ENCODE results near the gene CASP8AP2. TPM values are rescaled to one million over a fixed set of nuclear protein-coding genes. Genes with fewer than 3 reads are reported as not detected.
"Not testable (repeated sequence)": the region's sequence is repeated elsewhere in the genome, so short reads cannot be mapped to it uniquely, and the experiment has no call there.

The CASP8AP2 gene
- total RNA-seq, 2 experiments from 2014 or later, result 33.3 to 33.9 TPM

GRCh38 chr6:89803271-89803670, 26.4 kb upstream of the CASP8AP2 start:
- Mint-ChIP-seq H3K27ac (no peak overlapping the region), H3K9me3 (no peaks in the 10 kb centered on the region), H3K27me3 (no peaks in the 10 kb centered on the region), H3K36me3 (peaks cover 17% of the 10 kb centered on the region), H3K4me3 (no peak overlapping the region), H3K4me1 (peaks cover 13% of the 10 kb centered on the region)
- DNase-seq, result no peak

- DNase-seq, result no peak
- H3K27ac Mint-ChIP-seq, result no peak overlapping the region
- no peaks in the 10 kb centered on the region for H3K9me3 Mint-ChIP-seq
- H3K27me3 Mint-ChIP-seq, result no peaks in the 10 kb centered on the region
- peaks cover 15% of the 10 kb centered on the region for H3K4me1 Mint-ChIP-seq
- H3K36me3 Mint-ChIP-seq, result peaks cover 11% of the 10 kb centered on the region
- no peak overlapping the region for H3K4me3 Mint-ChIP-seq
Measured at GRCh38 chr6:89805814-89806371, 23.8 kb upstream of the CASP8AP2 start.

GRCh38 chr6:89807581-89807980, 22.1 kb upstream of the CASP8AP2 start:
- no peaks in the 10 kb centered on the region for H3K27me3 Mint-ChIP-seq

GRCh38 chr6:89813422-89813821, 16.3 kb upstream of the CASP8AP2 start:
- DNase-seq, H3K27me3 Mint-ChIP-seq, H3K9me3 Mint-ChIP-seq, H3K27ac Mint-ChIP-seq, H3K4me3 Mint-ChIP-seq: not testable (repeated sequence)
- Mint-ChIP-seq H3K36me3 (peaks cover 12% of the 10 kb centered on the region), H3K4me1 (peaks cover 38% of the 10 kb centered on the region)

More at GRCh38 chr6:89807581-89807980, 22.1 kb upstream of the CASP8AP2 start:
- Mint-ChIP-seq H3K36me3 (peaks cover 7% of the 10 kb centered on the region), H3K9me3 (no peaks in the 10 kb centered on the region), H3K4me3 (no peak overlapping the region), H3K4me1 (peaks cover 19% of the 10 kb centered on the region), H3K27ac (no peak overlapping the region)
- no peak for DNase-seq

GRCh38 chr6:89817481-89817880, 12.2 kb upstream of the CASP8AP2 start:
- Mint-ChIP-seq H3K36me3 (peaks cover 19% of the 10 kb centered on the region), H3K27me3 (no peaks in the 10 kb centered on the region), H3K4me3 (peak overlapping the region; percentile 94), H3K9me3 (no peaks in the 10 kb centered on the region), H3K4me1 (peaks cover 33% of the 10 kb centered on the region), H3K27ac (peak overlapping the region; percentile 63)
- DNase-seq, result no peak

GRCh38 chr6:89818977-89819335, 10.7 kb upstream of the CASP8AP2 start:
- H3K27me3 Mint-ChIP-seq, result no peaks in the 10 kb centered on the region
- H3K4me3 Mint-ChIP-seq, result peak overlapping the region; percentile 94
- no peak for DNase-seq
- no peaks in the 10 kb centered on the region for H3K9me3 Mint-ChIP-seq
- peaks cover 29% of the 10 kb centered on the region for H3K4me1 Mint-ChIP-seq
- peak overlapping the region; percentile 95 for H3K27ac Mint-ChIP-seq
- H3K36me3 Mint-ChIP-seq, result peaks cover 19% of the 10 kb centered on the region

GRCh38 chr6:89819336-89820130, 10.1 kb upstream of the CASP8AP2 start, which contains the start of gene MDN1:
Gene MDN1 (minus strand): TSS chr6:89819794. CDS start chr6:89819607, 187 bp downstream.
- Mint-ChIP-seq H3K4me3 (peak within 1 kb of the TSS; percentile 94), H3K4me1 (peaks cover 23% of the 10 kb centered on the region), H3K27me3 (no peaks in the 10 kb centered on the region), H3K9me3 (no peaks in the 10 kb centered on the region), H3K27ac (peak within 1 kb of the TSS; percentile 95), H3K36me3 (peaks cover 19% of the 10 kb centered on the region)
- DNase-seq, result peak; percentile 93

GRCh38 chr6:89826029-89826528, 3.6 kb upstream of the CASP8AP2 start:
- H3K27me3 Mint-ChIP-seq, result no peaks in the 10 kb centered on the region
- no peak overlapping the region for H3K4me3 Mint-ChIP-seq
- H3K36me3 Mint-ChIP-seq, result peaks cover 10% of the 10 kb centered on the region
- peaks cover 8% of the 10 kb centered on the region for H3K4me1 Mint-ChIP-seq
- H3K9me3 Mint-ChIP-seq, result no peaks in the 10 kb centered on the region
- no peak for DNase-seq
- H3K27ac Mint-ChIP-seq, result no peak overlapping the region

- not testable (repeated sequence) for H3K27me3 Mint-ChIP-seq, DNase-seq, H3K9me3 Mint-ChIP-seq
- H3K27ac Mint-ChIP-seq, result peak overlapping the region; percentile 98
- H3K4me3 Mint-ChIP-seq, result peak overlapping the region; percentile 99
- H3K36me3 Mint-ChIP-seq, result peaks cover 35% of the 10 kb centered on the region
- peaks cover 26% of the 10 kb centered on the region for H3K4me1 Mint-ChIP-seq
Measured at GRCh38 chr6:89828475-89828987, 1.1 kb upstream of the CASP8AP2 start.

- Mint-ChIP-seq H3K27me3 (no peaks in the 10 kb centered on the region), H3K9me3 (peaks cover 1% of the 10 kb centered on the region), H3K36me3 (peaks cover 39% of the 10 kb centered on the region), H3K4me3 (peak overlapping the region; percentile 99), H3K27ac (peak overlapping the region; percentile 98), H3K4me1 (peaks cover 28% of the 10 kb centered on the region)
- DNase-seq, result peak; percentile 30
Measured at GRCh38 chr6:89828988-89829471, 650 bp upstream of the CASP8AP2 start.

- no peak for DNase-seq
- H3K36me3 Mint-ChIP-seq, result peaks cover 49% of the 10 kb centered on the region
- H3K27me3 Mint-ChIP-seq, result no peaks in the 10 kb centered on the region
- peaks cover 1% of the 10 kb centered on the region for H3K9me3 Mint-ChIP-seq
- H3K27ac Mint-ChIP-seq, result peak overlapping the region; percentile 98
- peaks cover 37% of the 10 kb centered on the region for H3K4me1 Mint-ChIP-seq
- H3K4me3 Mint-ChIP-seq, result peak overlapping the region; percentile 99
Measured at GRCh38 chr6:89830170-89830809, 610 bp downstream of the CASP8AP2 start.

GRCh38 chr6:89834884-89835792, 5.5 kb downstream of the CASP8AP2 start:
- no peaks in the 10 kb centered on the region for H3K27me3 Mint-ChIP-seq
- peak overlapping the region; percentile 33 for H3K4me3 Mint-ChIP-seq
- DNase-seq, result peak; percentile 42
- H3K27ac Mint-ChIP-seq, result peak overlapping the region; percentile 90
- H3K36me3 Mint-ChIP-seq, result peaks cover 76% of the 10 kb centered on the region
- peaks cover 53% of the 10 kb centered on the region for H3K4me1 Mint-ChIP-seq
- H3K9me3 Mint-ChIP-seq, result peaks cover 1% of the 10 kb centered on the region

GRCh38 chr6:89836639-89837222, 7.1 kb downstream of the CASP8AP2 start:
- Mint-ChIP-seq H3K27me3 (no peaks in the 10 kb centered on the region), H3K4me1 (peaks cover 54% of the 10 kb centered on the region), H3K4me3 (no peak overlapping the region), H3K27ac (no peak overlapping the region), H3K36me3 (peaks cover 61% of the 10 kb centered on the region), H3K9me3 (peaks cover 1% of the 10 kb centered on the region)
- DNase-seq, result no peak

- no peaks in the 10 kb centered on the region for H3K27me3 Mint-ChIP-seq
- no peaks in the 10 kb centered on the region for H3K9me3 Mint-ChIP-seq
- H3K27ac Mint-ChIP-seq, result peak overlapping the region; percentile 25
- H3K36me3 Mint-ChIP-seq, result peaks cover 27% of the 10 kb centered on the region
- DNase-seq, result no peak
- H3K4me3 Mint-ChIP-seq, result no peak overlapping the region
- H3K4me1 Mint-ChIP-seq, result peaks cover 43% of the 10 kb centered on the region
Measured at GRCh38 chr6:89840538-89840937, 10.9 kb downstream of the CASP8AP2 start.
